Fibroblast of skin of back (primary cell): ENCODE results near the gene TSPAN7.

Experiments
- DNase-seq: peaks from one replicate; pipeline ENCODE4 v3.0.0-alpha.2; 2013

The TSPAN7 gene

GRCh38 chrX:38649221-38649620 is 87.9 kb downstream of the TSPAN7 start:
- no peak for DNase-seq

GRCh38 chrX:38649674-38650647 is 88.6 kb downstream of the TSPAN7 start:
- no peak for DNase-seq

DNA sequence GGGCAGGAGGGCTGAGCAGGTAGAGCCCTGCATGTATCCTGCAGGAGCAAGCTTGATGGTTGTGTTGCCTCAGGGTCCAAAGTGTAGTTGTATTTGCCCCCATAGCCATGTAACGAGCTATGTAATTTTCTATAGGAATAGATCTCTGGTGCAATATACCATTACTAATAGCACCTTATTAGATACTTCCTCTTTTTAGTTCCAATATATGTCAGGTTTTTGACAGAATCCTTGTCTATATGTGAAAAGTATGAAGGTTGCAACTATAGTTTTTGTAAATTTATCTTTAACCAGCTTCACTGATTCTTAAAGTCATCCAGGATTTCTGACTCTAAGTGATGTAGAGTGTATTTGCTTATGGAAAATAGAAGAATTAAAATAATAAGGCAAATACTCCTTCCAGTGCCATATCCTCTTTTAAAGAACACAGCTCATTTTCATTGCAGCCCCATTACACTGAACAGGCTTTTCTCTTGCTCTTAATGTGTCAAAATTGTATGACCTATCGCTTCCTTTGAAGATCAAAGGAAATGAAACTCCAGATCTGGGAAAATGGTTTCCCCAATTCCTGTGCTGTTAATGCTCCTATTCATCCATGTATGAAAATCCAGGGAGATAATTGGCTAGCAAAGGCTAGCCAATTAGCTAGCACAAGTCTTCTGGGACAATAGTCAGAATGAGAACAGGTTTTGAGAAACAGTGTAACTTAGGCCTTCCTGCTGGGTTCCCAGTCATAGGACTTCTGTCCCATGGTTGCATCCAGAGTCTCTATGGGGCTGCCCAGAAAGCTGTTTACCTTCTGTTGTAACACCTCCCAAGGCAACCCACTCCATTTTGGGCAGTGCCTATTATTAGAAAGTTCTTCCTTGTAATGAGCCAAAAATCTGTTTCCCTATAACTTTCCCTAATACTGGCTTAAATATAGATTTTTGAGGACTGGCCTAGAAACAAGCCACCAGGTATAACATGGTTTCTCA is 90.6 kb downstream of the TSPAN7 start:
- no peak for DNase-seq

- DNase-seq: no peak
Observed at GRCh38 chrX:38652934-38653442, 91.6 kb downstream of the TSPAN7 start.

GRCh38 chrX:38654302-38654701 is 93.0 kb downstream of the TSPAN7 start:
- DNase-seq: peak; percentile 16

DNA sequence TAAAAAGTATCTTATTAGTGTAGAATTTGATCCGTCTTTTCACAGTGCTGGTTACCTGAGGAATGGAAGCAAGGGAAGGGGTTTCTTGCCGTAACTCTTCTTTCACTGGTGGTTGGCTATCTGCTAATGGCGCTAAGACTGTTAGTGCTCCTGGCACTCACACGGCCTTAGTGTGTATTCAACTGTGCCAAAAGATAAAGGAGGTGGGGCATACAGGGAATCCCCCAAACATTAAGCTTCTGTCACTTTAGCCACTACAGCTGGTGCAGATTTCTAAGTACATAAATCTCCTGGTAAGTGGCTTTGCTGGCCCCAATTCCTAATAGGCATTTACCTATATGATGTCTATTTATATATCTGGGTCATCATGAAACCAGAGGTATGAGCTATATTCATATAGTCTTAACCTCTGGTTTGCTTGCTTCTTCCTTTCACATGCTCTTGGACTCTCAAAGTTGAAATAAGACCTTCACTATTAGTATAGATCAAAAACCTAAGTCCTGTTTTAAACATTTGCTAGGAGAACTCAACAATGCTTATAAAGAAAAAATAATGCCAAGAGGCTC is 95.1 kb downstream of the TSPAN7 start:
- no peak for DNase-seq

DNA sequence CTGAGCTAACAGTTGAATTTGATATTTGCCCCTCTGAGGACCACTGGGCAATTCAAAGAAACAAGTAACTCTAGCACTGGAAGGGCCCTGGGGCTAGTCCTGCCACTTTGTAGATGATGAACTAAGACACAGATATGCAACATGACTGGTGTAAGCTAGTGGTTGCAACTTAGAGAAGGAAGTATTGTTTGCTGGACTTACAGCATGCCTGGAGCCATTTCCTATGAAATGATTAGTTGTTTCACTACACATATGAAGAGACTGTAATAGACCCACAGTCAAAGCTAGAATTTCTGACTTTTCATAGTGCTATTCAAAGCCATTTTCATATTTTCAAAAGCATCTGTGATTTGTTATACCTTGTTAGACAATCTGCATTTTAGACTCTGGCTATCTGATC is 96.2 kb downstream of the TSPAN7 start:
- no peak for DNase-seq

- DNase-seq: no peak
Observed at GRCh38 chrX:38660395-38661102, 99.2 kb downstream of the TSPAN7 start.

- no peak for DNase-seq
Observed at GRCh38 chrX:38661103-38661441, 99.7 kb downstream of the TSPAN7 start.

- no peak for DNase-seq
Observed at GRCh38 chrX:38661561-38661960, 100.2 kb downstream of the TSPAN7 start.

GRCh38 chrX:38662640-38663039 is 101.3 kb downstream of the TSPAN7 start:
- DNase-seq: no peak

DNA sequence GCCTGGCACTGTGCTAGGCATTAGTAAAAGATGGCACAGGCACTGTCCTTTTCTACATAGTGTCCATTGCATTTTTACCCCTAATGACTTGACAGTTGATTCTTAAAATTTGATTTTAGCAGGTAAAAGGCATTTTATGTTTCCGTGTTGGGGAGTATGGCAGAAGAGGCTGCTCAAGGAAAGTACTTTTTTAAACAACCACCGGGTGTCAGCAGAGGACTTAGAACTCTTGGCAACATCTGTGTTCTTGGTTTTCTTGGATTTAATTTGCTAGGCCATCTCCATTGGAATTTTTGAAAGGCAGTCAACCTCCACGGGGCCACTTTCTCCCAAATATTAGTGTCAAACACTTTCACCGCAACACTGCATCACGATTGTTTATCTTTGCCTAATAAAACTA is 102.9 kb downstream of the TSPAN7 start:
- DNase-seq: peak; percentile 36

DNA sequence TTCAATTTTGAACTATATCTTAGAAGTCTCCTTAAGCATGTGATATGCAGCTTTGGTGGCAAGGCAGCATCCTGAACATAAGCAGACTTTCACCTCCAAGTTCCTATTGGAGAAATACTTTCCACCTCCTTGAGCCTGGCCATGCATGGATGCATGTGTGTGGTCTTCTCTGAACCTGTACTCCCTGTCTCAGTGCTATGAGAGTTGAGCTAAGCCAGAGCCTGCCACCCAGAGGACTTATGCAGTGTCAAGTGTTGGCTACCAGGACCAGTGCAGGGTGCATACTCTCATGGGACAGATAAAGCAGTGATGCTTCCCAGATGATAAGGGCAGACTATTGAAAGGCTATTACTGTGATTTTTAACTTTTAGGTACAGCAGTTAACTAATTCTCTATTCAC is 105.6 kb downstream of the TSPAN7 start:
- no peak for DNase-seq

DNA sequence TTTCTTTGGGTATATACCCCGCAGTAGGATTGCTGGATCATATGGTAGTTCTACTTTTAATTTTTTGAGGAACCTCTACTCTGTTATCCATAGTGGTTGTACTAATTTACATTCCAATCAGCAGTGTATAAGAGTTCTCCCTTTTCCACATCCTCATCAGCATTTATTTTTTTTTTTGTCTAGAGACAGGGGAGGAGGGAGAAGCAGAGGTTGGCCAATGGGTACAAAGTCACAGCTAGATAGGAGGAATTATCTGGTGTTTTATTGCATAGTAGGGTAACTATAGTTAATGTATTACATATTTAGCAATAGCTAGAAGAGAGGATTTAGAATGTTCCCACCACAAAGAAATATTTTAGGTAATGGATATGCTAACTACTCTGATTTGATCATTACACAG is 107.4 kb downstream of the TSPAN7 start:
- no peak for DNase-seq

DNA sequence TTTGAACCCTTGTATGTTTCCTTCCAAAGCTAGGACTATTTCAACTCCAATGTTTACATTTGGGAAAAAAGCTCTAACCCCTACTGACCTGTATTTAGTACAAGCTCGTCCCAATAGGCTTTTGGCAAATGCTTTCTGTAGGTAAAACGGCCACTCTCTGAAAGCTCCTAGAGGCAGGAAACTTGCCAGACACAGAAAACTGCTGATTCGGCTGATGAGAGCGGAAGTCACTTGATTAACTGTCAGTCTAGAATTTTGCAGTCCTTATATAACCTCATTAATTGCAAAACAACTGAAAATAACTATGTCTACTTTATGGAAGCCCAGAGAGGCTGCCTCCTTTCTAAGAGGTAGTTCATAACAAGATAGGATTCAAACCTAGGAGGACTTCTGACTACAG is 108.1 kb downstream of the TSPAN7 start:
- DNase-seq: no peak

DNA sequence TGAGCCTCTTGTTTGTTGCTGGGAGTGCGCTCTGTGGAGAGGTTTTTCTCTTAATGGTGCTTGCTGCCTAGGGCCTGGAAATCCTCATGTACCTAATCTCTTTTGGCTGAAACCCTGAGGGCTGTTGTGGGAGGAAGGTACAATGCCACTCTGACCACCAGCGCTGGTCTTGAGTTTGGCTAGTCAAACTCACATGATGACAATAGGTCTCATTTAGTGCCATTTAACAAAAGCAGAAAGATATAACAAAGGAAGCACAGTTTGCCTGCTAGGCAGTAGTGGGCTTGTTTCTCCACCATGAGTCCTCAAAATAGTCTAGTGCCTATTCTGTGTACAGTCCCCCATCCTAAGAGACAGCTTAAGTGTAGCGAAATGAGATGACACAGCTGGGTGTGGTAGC is 111.3 kb downstream of the TSPAN7 start:
- DNase-seq: no peak

DNA sequence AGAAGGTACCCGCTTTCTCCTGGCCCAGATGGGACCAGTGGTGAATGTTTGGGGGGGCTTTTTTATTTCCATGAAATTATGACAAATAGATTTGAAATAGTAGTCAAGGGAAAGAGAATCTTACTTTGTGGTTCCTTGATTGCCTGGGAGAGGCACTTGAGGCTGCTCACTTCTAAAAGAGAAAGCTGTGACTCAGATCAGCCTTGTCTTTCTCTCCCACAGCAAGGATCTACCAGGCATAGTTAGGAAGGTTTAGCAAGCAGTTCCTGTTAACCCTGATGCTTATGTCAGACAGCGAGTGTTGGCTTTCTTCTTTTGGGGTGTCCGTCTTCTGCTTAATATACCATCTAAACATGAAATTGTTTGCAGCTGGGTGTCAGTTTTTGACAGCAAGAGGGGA is 114.5 kb downstream of the TSPAN7 start:
- no peak for DNase-seq

- no peak for DNase-seq
Observed at GRCh38 chrX:38678183-38678582, 116.8 kb downstream of the TSPAN7 start.

GRCh38 chrX:38678821-38679220 is 117.5 kb downstream of the TSPAN7 start:
- no peak for DNase-seq

- DNase-seq: no peak
Observed at GRCh38 chrX:38679695-38680094, 118.4 kb downstream of the TSPAN7 start.

DNA sequence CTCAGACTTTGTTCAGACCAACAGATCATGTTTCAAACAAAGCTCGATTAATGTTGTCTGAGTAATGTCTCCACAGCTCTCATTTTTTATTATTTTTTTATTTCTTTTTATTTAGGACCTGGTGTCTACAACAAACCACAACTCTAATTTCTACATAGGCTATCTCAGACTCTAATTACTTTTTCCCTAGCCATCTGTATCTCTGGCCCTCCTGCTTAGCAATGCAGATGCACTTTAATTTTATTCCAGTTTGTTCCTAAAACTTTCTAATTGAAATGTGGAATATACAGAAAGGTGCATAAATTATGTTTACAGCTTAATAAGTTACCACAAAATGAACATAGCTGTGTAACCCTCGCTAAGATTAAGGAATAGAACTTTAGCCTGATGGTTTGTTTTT is 120.8 kb downstream of the TSPAN7 start:
- no peak for DNase-seq

GRCh38 chrX:38692961-38693360 is 131.6 kb downstream of the TSPAN7 start:
- DNase-seq: no peak
